ENCODE results near the gene VASN. TPM values are rescaled to one million over a fixed set of nuclear protein-coding genes. Genes with fewer than 3 reads are reported as not detected.
A peak's percentile ranks its signal among the peaks of the same experiment; 100 is the strongest.

Gene VASN
- total RNA-seq, 4 donors from 2014 or later = 9.2 to 20.2 (median 14.2) TPM

DNA sequence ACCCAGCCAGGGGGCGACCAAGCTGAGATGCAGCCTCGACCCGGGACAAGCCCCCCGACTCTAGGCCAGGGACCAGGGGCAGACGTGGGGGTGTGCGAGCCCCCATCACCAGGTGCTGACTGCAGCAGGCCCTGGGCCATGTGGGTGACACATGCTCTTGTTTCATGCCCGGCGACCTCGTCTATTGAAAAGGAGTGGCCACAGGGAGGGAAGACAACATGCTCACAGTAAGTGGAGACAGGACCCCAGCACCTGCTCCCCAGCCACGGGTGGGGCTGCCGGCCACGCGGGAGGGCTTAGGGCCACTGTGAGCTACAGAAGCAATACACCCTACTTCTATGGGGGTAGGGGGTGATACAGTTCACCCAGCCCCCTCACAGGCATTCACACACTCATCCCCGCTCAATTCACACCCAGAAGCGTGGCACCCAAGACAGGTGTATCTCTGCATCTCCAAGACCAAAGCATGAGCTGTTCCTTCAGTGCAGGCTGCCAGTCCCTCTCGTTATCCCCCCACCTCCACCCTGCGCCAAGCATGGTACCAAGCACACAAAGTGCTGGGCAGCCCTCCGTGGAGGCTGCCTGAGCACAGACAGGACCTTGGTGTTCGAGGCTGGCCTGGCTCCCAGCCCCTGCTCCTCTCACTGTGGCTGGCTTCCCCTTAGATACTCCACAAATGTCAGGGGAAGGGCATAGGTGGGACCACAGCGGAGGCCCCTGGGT lies 13.6 kb downstream of the VASN start:
- Histone ChIP-seq H3K4me3 (no peak overlapping the region), H3K9me3 (no peaks in the 10 kb centered on the region), H3K36me3 (peaks cover 0 to 85% (median 18%) of the 10 kb centered on the region in 3 donors), H3K27ac (peak overlapping the region in 3 of 4 donors; percentile 44 to 65 (median 59)), H3K27me3 (no peaks in the 10 kb centered on the region), H3K4me1 (peaks cover 0 to 52% (median 0%) of the 10 kb centered on the region in 3 donors)
- TF ChIP-seq, protein P1, sequence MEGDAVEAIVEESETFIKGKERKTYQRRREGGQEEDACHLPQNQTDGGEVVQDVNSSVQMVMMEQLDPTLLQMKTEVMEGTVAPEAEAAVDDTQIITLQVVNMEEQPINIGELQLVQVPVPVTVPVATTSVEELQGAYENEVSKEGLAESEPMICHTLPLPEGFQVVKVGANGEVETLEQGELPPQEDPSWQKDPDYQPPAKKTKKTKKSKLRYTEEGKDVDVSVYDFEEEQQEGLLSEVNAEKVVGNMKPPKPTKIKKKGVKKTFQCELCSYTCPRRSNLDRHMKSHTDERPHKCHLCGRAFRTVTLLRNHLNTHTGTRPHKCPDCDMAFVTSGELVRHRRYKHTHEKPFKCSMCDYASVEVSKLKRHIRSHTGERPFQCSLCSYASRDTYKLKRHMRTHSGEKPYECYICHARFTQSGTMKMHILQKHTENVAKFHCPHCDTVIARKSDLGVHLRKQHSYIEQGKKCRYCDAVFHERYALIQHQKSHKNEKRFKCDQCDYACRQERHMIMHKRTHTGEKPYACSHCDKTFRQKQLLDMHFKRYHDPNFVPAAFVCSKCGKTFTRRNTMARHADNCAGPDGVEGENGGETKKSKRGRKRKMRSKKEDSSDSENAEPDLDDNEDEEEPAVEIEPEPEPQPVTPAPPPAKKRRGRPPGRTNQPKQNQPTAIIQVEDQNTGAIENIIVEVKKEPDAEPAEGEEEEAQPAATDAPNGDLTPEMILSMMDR (IDR thresholded peaks at IDR 0.05) = no peak
- TF ChIP-seq POLR2A (IDR thresholded peaks at IDR 0.05) = no peak
- WGBS, 2 donors = 81 to 82% methylated on average over 12 to 13 of the region's 20 CpGs
- DNase-seq = no peak
- intact Hi-C loops (cut with DNase I) = no loop called here

DNA sequence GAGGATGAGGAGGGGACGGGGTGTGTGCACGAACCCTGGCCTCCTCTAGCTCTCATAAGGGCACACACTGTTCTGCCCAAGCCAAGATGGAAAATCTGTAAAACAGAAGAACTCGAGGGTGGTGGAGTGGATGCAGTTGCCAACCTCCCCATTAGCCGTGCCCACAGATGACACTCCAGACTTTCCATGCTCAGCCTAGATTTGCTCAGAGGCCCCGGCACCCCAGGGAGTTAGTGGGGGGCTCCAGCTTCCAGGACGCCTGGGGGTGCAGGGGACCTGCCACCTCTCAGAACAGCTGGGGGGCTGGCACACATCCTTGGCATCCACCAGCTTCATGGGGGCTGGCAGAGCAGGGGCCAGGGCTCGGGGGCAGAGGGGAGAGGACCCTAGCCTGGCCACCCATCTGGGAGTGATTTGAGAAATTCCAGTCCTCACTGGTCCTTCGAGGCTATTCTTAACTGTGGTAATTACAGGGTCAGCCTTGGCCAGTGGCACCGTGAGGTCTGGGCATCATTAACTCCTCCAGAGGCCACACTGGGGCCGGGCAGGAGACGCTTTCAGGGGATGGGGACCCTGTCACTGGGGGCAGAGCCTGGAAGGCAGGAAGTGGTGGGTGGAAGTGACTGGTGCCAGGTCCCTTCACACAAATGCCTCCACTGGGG lies 14.3 kb downstream of the VASN start:
- H3K36me3 ChIP-seq = peaks cover 0 to 85% (median 20%) of the 10 kb centered on the region in 3 donors
- H3K27ac ChIP-seq = peak overlapping the region in 3 of 4 donors; percentile 59 to 65 (median 64)
- intact Hi-C loops (cut with DNase I) = no loop called here
- WGBS, 2 donors = 53 to 66% methylated on average over 3 to 4 of the region's 11 CpGs
- H3K4me3 ChIP-seq = no peak overlapping the region
- TF ChIP-seq, protein P1 (IDR thresholded peaks at IDR 0.05) = no peak
- TF ChIP-seq POLR2A (IDR thresholded peaks at IDR 0.05) = no peak
- DNase-seq = no peak
- no peaks in the 10 kb centered on the region for H3K9me3 ChIP-seq
- peaks cover 0 to 45% (median 0%) of the 10 kb centered on the region in 3 donors for H3K4me1 ChIP-seq
- H3K27me3 ChIP-seq = no peaks in the 10 kb centered on the region

DNA sequence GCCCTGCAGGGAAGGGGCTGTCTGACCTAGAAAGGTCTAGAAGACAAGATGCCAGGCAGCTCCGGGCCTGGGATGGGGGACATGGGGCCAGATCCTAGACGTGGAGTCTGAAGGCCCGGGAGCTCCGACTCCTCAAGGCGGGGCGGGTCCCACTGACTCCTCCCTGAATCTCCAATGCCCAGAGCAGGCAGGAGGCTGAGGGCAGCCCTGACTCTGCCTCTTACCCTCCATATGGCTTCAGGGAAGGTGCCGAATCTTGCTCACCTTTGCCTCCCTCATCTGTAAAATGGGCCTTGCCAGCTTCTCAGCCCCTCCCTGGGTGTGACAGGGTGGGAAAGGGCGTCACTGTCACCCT lies 14.8 kb downstream of the VASN start:
- no peak for DNase-seq
- H3K36me3 ChIP-seq = peaks cover 0 to 82% (median 20%) of the 10 kb centered on the region in 3 donors
- H3K27me3 ChIP-seq = no peaks in the 10 kb centered on the region
- 57 to 69% methylated on average over 1 to 7 of the region's 8 CpGs for WGBS, 2 donors
- H3K4me1 ChIP-seq = peaks cover 0 to 44% (median 0%) of the 10 kb centered on the region in 3 donors
- no peaks in the 10 kb centered on the region for H3K9me3 ChIP-seq
- no peak overlapping the region for H3K4me3 ChIP-seq
- TF ChIP-seq POLR2A (IDR thresholded peaks at IDR 0.05) = no peak
- TF ChIP-seq, protein P1 (IDR thresholded peaks at IDR 0.05) = no peak
- intact Hi-C loops (cut with DNase I) = no loop called here
- H3K27ac ChIP-seq = peak overlapping the region in 3 of 4 donors; percentile 59 to 65 (median 64)

DNA sequence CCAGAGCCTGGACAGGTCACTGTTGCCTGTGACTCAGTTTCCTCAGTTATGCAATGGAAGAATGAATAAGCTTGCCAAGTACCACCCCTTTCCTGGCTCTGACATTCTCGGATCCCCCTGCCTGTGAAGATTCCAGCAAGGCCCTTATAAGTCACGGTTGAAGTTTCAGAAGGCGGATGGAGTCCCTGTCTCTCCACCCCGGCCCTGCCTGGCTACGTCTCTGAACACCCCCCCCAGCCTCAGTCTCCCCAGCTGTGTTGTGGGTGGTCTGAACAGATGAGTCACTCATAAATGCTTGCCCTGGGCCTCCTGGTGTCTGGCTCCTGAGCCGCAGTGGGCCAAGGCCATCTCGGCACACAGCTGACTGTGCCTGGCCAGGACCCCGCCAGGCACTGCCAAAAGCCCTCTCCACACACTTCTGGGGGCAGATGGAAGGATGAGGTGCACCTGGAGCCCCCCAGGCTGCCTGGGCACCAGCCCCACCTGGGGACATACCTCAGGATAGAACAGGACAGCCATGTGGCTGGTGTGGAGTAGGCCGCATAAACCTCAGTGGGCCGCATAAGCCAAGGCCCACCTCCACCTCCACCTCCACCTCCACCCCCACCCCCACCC lies 15.4 kb downstream of the VASN start:
- H3K9me3 ChIP-seq = no peaks in the 10 kb centered on the region
- H3K27me3 ChIP-seq = no peaks in the 10 kb centered on the region
- TF ChIP-seq, protein P1 (IDR thresholded peaks at IDR 0.05) = no peak
- TF ChIP-seq POLR2A (IDR thresholded peaks at IDR 0.05) = no peak
- peak overlapping the region in 3 of 4 donors; percentile 59 to 65 (median 64) for H3K27ac ChIP-seq
- intact Hi-C loops (cut with DNase I) = no loop called here
- no peak for DNase-seq
- H3K4me3 ChIP-seq = no peak overlapping the region
- WGBS, 2 donors = 74% methylated on average over 5 of the region's 10 CpGs; no CpG with 5 or more reads in 1 of the 2 donors
- H3K36me3 ChIP-seq = peaks cover 0 to 76% (median 18%) of the 10 kb centered on the region in 3 donors
- peaks cover 1 to 50% (median 2%) of the 10 kb centered on the region in 3 donors for H3K4me1 ChIP-seq

DNA sequence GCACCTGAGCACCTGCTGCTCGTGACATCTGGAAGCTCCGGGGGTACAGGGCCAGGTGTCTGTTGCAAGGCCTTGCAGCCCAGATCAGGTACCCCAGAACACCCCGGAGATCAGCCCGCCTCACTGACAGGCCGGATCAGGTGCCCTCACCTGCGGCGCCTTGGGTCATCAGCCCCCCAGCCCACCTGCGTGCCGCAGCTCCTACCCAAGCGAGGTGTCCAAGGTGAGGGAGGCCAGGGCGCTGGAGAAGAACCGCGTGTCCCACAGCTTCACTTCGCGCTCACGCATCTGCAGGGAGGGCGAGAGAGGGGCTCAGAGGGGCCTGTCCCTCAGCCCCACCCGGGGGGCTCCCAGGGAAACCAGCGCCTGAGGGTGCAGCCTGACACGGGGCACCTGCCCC lies 16.1 kb downstream of the VASN start:
- Histone ChIP-seq H3K4me3 (no peak overlapping the region), H3K27ac (peak overlapping the region in 3 of 4 donors; percentile 59 to 65 (median 64)), H3K27me3 (no peaks in the 10 kb centered on the region), H3K36me3 (peaks cover 0 to 68% (median 14%) of the 10 kb centered on the region in 3 donors), H3K9me3 (no peaks in the 10 kb centered on the region), H3K4me1 (peaks cover 9 to 57% (median 9%) of the 10 kb centered on the region in 3 donors)
- TF ChIP-seq, protein P1 (IDR thresholded peaks at IDR 0.05) = no peak
- no peak for TF ChIP-seq POLR2A (IDR thresholded peaks at IDR 0.05)
- intact Hi-C loops (cut with DNase I) = no loop called here
- DNase-seq = no peak
- WGBS, 2 donors = 93 to 94% methylated on average over 5 to 6 of the region's 20 CpGs
